ENCODE measurements around the gene NF1.

- TF ChIP-seq CTCF (IDR thresholded peaks at IDR 0.05) (no peak), POLR2A (IDR thresholded peaks at IDR 0.05) (no peak)
Measured at GRCh38 chr17:31417051-31417792, 322.4 kb downstream of the NF1 start.

Data from testis (tissue), 2 donors.